SK-N-SH treated with all-trans-retinoic acid at 6 μM for 48 hours (cell line): ENCODE results near the gene HOXB1.
"Not testable (repeated sequence)": the region's sequence is repeated elsewhere in the genome, so short reads cannot be mapped to it uniquely, and the experiment has no call there.

Experiments
- ATAC-seq: fragments of 200-7000 bp; cut with Tn5 transposase; 3 replicates; pipeline ENCODE4 v1.9.1; 2020; ENCODE audit warnings: mild to moderate bottlenecking, moderate library complexity
- ARNTL ChIP-seq: fragments of 450-650 bp; formaldehyde crosslinking; IDR thresholded peaks from 2 replicates; pipeline ENCODE4 v1.5.0; 2020; ENCODE audit warnings: low read depth, mild to moderate bottlenecking, moderate library complexity, borderline replicate concordance
- BACH2 ChIP-seq: fragments of 250-450 bp; sonication (Bioruptor Pico); IDR thresholded peaks from 2 replicates; pipeline ENCODE4 v1.9.0; 2021; ENCODE audit warnings: mild to moderate bottlenecking, borderline replicate concordance
- CSDC2 ChIP-seq: fragments of 250-450 bp; sonication (Bioruptor Pico); IDR thresholded peaks from 2 replicates; pipeline ENCODE4 v1.5.0; 2020; ENCODE audit warnings: mild to moderate bottlenecking, moderate library complexity
- ESRRG ChIP-seq: fragments of 250-450 bp; sonication (Bioruptor Pico); IDR thresholded peaks from 2 replicates; pipeline ENCODE4 v1.6.1; 2021; ENCODE audit warnings: mild to moderate bottlenecking
- GLIS3 ChIP-seq: fragments of 250-450 bp; sonication (Bioruptor Pico); IDR thresholded peaks from 2 replicates; pipeline ENCODE4 v1.5.0; 2020; ENCODE audit warnings: mild to moderate bottlenecking, moderate library complexity
- OSR1 ChIP-seq: fragments of 250-450 bp; sonication (Bioruptor Pico); IDR thresholded peaks from 2 replicates; pipeline ENCODE4 v1.8.0; 2022; ENCODE audit warnings: moderate library complexity, mild to moderate bottlenecking, inconsistent platforms
- PPARA ChIP-seq: fragments of 250-450 bp; sonication (Bioruptor Pico); IDR thresholded peaks from 2 replicates; pipeline ENCODE4 v1.5.0; 2020; ENCODE audit warnings: mild to moderate bottlenecking, borderline replicate concordance
- RARB ChIP-seq: fragments of 250-450 bp; sonication (Bioruptor Pico); IDR thresholded peaks from 2 replicates; pipeline ENCODE4 v1.8.0; 2021; ENCODE audit warnings: mild to moderate bottlenecking, moderate library complexity
- SNAI2 ChIP-seq: fragments of 250-450 bp; sonication (Bioruptor Pico); IDR thresholded peaks from 2 replicates; pipeline ENCODE4 v1.5.0; 2020; ENCODE audit warnings: mild to moderate bottlenecking, moderate library complexity
- TCF4 ChIP-seq: fragments of 250-450 bp; sonication (Bioruptor Pico); IDR thresholded peaks from 2 replicates; pipeline ENCODE4 v1.8.0; 2021; ENCODE audit warnings: mild to moderate bottlenecking, moderate library complexity, borderline replicate concordance
- TOX ChIP-seq: fragments of 250-450 bp; sonication (Bioruptor Pico); IDR thresholded peaks from 2 replicates; pipeline ENCODE4 v1.8.0; 2021; ENCODE audit warnings: mild to moderate bottlenecking, moderate library complexity, borderline replicate concordance
- ZC3H10 ChIP-seq: fragments of 250-450 bp; sonication (Bioruptor Pico); IDR thresholded peaks from 2 replicates; pipeline ENCODE4 v1.5.1; 2021; ENCODE audit warnings: mild to moderate bottlenecking, moderate library complexity
- ZFP3 ChIP-seq: fragments of 250-450 bp; sonication (Bioruptor Pico); IDR thresholded peaks from 2 replicates; pipeline ENCODE4 v1.5.0; 2020; ENCODE audit warnings: mild to moderate bottlenecking, moderate library complexity
- ZFP30 ChIP-seq: fragments of 450-650 bp; formaldehyde crosslinking; IDR thresholded peaks from 2 replicates; pipeline ENCODE4 v1.5.0; 2022; ENCODE audit warnings: mild to moderate bottlenecking, moderate library complexity
- ZNF70 ChIP-seq: fragments of 450-650 bp; formaldehyde crosslinking; IDR thresholded peaks from 2 replicates; pipeline ENCODE4 v1.5.0; 2020; ENCODE audit warnings: mild to moderate bottlenecking, moderate library complexity
- ZNF8 ChIP-seq: fragments of 450-650 bp; formaldehyde crosslinking; IDR thresholded peaks from 2 replicates; pipeline ENCODE4 v1.5.0; 2020; ENCODE audit warnings: mild to moderate bottlenecking, moderate library complexity
- TF ChIP-seq, protein P1 (sequence below): fragments of 250-450 bp; sonication (Bioruptor Pico); IDR thresholded peaks from 2 replicates; pipeline ENCODE4 v1.5.1; 2021; ENCODE audit warnings: mild to moderate bottlenecking, moderate library complexity
- TF ChIP-seq, protein P2 (sequence below): fragments of 250-450 bp; sonication (Bioruptor Pico); IDR thresholded peaks from 2 replicates; pipeline ENCODE4 v1.5.0; 2020; ENCODE audit warnings: mild to moderate bottlenecking, moderate library complexity
- TF ChIP-seq, protein P3 (sequence below): fragments of 250-450 bp; sonication (Bioruptor Pico); IDR thresholded peaks from 2 replicates; pipeline ENCODE4 v1.8.0; 2020; ENCODE audit warnings: mild to moderate bottlenecking, moderate library complexity, borderline replicate concordance
- TF ChIP-seq, protein P4 (sequence below): fragments of 250-450 bp; sonication (Bioruptor Pico); IDR thresholded peaks from 2 replicates; pipeline ENCODE4 v1.8.0; 2021; ENCODE audit warnings: low read depth, mild to moderate bottlenecking, moderate library complexity, borderline replicate concordance
- TF ChIP-seq, protein P5 (sequence below): fragments of 250-450 bp; sonication (Bioruptor Pico); IDR thresholded peaks from 2 replicates; pipeline ENCODE4 v1.5.1; 2020; ENCODE audit warnings: low read depth, mild to moderate bottlenecking, moderate library complexity

HOXB1 gene

DNA sequence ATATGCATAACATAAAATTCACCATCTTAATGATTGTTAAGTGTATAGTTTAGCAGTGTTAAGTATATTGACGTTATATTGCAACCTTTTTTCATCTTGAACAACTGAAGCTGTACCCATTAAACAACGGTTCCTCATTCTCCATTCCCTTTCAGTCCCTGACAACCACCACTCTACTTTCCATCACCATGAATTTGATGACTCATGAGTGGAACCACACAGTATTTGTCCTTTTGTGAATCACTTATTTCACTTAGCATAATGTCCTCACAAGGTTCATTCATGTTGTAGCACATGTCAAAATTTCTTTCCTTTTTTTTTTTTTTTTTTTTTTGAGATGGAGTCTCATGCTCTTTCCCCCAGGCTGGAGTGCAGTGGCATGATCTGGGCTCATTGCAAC, 46.0 kb downstream of the HOXB1 start (continued):
- TF ChIP-seq, protein P1, sequence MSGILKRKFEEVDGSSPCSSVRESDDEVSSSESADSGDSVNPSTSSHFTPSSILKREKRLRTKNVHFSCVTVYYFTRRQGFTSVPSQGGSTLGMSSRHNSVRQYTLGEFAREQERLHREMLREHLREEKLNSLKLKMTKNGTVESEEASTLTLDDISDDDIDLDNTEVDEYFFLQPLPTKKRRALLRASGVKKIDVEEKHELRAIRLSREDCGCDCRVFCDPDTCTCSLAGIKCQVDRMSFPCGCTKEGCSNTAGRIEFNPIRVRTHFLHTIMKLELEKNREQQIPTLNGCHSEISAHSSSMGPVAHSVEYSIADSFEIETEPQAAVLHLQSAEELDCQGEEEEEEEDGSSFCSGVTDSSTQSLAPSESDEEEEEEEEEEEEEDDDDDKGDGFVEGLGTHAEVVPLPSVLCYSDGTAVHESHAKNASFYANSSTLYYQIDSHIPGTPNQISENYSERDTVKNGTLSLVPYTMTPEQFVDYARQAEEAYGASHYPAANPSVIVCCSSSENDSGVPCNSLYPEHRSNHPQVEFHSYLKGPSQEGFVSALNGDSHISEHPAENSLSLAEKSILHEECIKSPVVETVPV (CRISPR knock-in tag), result no peak
- TF ChIP-seq ZNF70 (CRISPR knock-in tag) (no peak), ZFP3 (no peak)

DNA sequence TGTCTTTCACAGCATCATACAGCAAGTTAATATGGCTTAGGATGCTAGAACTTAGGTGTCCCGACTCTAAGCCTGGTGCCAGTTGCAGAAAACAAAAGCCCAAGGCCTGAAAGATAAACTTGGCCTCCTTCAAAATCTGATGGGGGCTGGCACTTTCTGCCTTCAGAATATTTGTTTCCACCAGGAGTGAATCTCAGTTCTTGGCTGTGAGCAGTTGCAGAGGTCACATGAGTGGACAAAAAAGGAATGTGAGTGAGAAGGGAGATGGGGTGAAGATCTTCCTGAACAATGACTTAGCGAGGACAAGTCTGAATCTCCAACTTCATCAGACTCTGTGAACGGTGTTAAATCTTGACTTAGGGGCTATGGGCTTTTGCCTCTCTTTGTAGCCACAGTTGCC, 46.6 kb downstream of the HOXB1 start:
- no peak; the same call in 2 of the 3 replicates for ATAC-seq
- TF ChIP-seq ESRRG (no peak), ZNF8 (no peak), ARNTL (no peak)
- TF ChIP-seq, protein P2, sequence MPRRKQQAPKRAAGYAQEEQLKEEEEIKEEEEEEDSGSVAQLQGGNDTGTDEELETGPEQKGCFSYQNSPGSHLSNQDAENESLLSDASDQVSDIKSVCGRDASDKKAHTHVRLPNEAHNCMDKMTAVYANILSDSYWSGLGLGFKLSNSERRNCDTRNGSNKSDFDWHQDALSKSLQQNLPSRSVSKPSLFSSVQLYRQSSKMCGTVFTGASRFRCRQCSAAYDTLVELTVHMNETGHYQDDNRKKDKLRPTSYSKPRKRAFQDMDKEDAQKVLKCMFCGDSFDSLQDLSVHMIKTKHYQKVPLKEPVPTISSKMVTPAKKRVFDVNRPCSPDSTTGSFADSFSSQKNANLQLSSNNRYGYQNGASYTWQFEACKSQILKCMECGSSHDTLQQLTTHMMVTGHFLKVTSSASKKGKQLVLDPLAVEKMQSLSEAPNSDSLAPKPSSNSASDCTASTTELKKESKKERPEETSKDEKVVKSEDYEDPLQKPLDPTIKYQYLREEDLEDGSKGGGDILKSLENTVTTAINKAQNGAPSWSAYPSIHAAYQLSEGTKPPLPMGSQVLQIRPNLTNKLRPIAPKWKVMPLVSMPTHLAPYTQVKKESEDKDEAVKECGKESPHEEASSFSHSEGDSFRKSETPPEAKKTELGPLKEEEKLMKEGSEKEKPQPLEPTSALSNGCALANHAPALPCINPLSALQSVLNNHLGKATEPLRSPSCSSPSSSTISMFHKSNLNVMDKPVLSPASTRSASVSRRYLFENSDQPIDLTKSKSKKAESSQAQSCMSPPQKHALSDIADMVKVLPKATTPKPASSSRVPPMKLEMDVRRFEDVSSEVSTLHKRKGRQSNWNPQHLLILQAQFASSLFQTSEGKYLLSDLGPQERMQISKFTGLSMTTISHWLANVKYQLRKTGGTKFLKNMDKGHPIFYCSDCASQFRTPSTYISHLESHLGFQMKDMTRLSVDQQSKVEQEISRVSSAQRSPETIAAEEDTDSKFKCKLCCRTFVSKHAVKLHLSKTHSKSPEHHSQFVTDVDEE (CRISPR knock-in tag), result no peak

DNA sequence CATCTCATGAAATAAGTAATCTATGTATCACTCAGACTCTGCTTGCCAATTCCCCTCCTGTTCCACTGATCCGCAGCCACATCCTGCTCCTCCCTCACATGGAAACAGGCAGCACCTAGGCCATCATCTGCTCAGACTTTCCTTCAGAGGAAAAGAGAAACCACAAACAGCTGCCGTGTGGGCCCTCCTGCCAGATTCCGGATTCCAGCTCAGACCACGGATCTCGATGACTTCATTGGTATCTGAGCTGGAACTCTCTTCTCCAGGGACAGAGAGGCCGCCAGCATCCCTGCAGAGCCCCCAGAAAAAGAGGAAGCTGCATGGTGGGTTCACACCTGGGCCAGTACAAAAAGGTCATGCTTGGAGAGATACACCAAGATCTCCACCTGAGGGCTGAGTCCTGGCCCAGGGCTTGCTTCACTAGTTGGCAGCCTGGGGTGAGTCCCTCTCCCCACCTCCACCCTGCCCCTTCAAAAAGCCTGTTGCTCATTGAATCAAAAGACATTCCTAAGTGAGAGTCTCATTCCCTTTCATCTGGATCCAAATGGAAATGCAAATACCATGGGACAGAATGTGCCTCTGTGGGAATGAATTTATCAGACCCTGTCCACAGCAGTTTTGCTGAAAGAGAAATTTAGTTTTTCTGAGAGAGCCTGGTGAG, 47.2 kb downstream of the HOXB1 start:
- TF ChIP-seq ZFP30 (CRISPR knock-in tag) (no peak), BACH2 (CRISPR knock-in tag) (no peak)
- peak; percentile 83 for ATAC-seq

DNA sequence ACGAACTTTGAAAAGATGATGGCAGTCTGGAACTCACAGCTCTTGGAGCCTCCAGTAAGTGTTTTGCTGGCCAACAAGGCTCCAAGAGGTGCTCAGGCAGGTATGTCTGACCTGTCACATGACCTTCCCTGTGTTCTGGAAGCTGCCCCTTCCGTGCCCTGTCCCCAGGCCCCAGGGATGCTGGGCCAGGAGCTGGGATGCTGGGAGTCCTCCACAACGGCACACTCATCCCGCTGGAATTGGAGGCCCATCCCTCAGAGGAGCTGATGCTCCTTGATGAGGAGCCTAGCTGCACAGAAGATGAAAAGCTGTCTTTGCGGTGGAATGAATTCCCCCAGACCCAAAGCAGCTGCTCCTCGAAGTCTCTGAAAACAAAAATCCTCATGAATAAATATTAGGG, 47.8 kb downstream of the HOXB1 start:
- TF ChIP-seq, protein P3, sequence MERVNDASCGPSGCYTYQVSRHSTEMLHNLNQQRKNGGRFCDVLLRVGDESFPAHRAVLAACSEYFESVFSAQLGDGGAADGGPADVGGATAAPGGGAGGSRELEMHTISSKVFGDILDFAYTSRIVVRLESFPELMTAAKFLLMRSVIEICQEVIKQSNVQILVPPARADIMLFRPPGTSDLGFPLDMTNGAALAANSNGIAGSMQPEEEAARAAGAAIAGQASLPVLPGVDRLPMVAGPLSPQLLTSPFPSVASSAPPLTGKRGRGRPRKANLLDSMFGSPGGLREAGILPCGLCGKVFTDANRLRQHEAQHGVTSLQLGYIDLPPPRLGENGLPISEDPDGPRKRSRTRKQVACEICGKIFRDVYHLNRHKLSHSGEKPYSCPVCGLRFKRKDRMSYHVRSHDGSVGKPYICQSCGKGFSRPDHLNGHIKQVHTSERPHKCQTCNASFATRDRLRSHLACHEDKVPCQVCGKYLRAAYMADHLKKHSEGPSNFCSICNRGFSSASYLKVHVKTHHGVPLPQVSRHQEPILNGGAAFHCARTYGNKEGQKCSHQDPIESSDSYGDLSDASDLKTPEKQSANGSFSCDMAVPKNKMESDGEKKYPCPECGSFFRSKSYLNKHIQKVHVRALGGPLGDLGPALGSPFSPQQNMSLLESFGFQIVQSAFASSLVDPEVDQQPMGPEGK, result no peak
- TF ChIP-seq OSR1 (CRISPR knock-in tag) (no peak), ZNF8 (no peak), RARB (no peak), SNAI2 (CRISPR knock-in tag) (no peak), GLIS3 (CRISPR knock-in tag) (no peak), ARNTL (no peak), ZFP3 (no peak), PPARA (CRISPR knock-in tag) (no peak), ZFP30 (CRISPR knock-in tag) (no peak), TCF4 (CRISPR knock-in tag) (no peak), ZNF70 (CRISPR knock-in tag) (no peak), BACH2 (CRISPR knock-in tag) (no peak), CSDC2 (no peak), ZC3H10 (CRISPR knock-in tag) (no peak), TOX (no peak)
- TF ChIP-seq, protein P2 (CRISPR knock-in tag), result no peak
- TF ChIP-seq, protein P4, sequence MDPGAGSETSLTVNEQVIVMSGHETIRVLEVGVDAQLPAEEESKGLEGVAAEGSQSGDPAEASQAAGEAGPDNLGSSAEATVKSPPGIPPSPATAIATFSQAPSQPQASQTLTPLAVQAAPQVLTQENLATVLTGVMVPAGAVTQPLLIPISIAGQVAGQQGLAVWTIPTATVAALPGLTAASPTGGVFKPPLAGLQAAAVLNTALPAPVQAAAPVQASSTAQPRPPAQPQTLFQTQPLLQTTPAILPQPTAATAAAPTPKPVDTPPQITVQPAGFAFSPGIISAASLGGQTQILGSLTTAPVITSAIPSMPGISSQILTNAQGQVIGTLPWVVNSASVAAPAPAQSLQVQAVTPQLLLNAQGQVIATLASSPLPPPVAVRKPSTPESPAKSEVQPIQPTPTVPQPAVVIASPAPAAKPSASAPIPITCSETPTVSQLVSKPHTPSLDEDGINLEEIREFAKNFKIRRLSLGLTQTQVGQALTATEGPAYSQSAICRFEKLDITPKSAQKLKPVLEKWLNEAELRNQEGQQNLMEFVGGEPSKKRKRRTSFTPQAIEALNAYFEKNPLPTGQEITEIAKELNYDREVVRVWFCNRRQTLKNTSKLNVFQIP (CRISPR knock-in tag), result no peak
- TF ChIP-seq, protein P5, sequence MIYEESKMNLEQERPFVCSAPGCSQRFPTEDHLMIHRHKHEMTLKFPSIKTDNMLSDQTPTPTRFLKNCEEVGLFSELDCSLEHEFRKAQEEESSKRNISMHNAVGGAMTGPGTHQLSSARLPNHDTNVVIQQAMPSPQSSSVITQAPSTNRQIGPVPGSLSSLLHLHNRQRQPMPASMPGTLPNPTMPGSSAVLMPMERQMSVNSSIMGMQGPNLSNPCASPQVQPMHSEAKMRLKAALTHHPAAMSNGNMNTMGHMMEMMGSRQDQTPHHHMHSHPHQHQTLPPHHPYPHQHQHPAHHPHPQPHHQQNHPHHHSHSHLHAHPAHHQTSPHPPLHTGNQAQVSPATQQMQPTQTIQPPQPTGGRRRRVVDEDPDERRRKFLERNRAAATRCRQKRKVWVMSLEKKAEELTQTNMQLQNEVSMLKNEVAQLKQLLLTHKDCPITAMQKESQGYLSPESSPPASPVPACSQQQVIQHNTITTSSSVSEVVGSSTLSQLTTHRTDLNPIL (CRISPR knock-in tag), result no peak
- ATAC-seq, result peak; percentile 22; the same call in 2 of the 3 replicates

DNA sequence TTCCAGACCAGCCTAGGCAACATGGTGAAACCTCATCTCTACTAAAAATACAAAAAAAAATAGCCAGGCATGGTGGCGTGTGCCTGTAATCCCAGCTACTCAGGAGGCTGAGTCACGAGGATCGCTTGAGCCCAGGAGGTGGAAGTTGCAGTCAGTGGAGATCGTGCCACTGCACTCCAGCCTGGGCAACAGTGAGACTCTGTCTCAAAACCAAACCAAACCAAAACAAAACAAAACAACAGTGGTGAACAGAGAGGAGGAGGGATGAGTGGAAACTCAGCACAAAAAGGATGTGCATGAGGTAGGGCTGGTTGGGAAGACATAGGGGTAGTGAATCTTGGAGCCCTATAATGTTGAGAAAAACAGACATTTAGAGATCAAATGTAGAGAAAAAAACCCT, 48.5 kb downstream of the HOXB1 start:
- ATAC-seq, result not testable (repeated sequence)
